IgD-negative memory B cell (primary cell): ENCODE results near the gene ZG16. TPM values are rescaled to one million over a fixed set of nuclear protein-coding genes. Genes with fewer than 3 reads are reported as not detected.
"Not testable (repeated sequence)": the region's sequence is repeated elsewhere in the genome, so short reads cannot be mapped to it uniquely, and the experiment has no call there.

Source experiments
- H3K27ac Mint-ChIP-seq, 3 donors: one replicate each; pipeline ENCODE4 v1.8.0; 2020 to 2022; ENCODE audit warnings: mild to moderate bottlenecking in 3 of 3, mixed read lengths in 3 of 3, moderate library complexity in 1 of 3
- H3K27me3 Mint-ChIP-seq: one replicate; pipeline ENCODE4 v1.8.0; 2021; ENCODE audit warnings: mixed read lengths
- H3K36me3 Mint-ChIP-seq: one replicate; pipeline ENCODE4 v1.8.0; 2020; ENCODE audit warnings: mild to moderate bottlenecking, mixed read lengths
- H3K4me1 Mint-ChIP-seq, 3 donors: one replicate each; pipeline ENCODE4 v1.8.0; 2020 to 2022; ENCODE audit warnings: mixed read lengths in 3 of 3, mild to moderate bottlenecking in 1 of 3
- H3K4me3 Mint-ChIP-seq, 4 donors: one replicate each; pipeline ENCODE4 v1.8.0; 2020 to 2022; ENCODE audit warnings: mild to moderate bottlenecking in 4 of 4, mixed read lengths in 4 of 4, moderate library complexity in 3 of 4
- H3K9me3 Mint-ChIP-seq, 3 donors: one replicate each; pipeline ENCODE4 v1.8.0; 2020 to 2021; ENCODE audit warnings: mixed read lengths in 3 of 3, mild to moderate bottlenecking in 1 of 3
- polyA plus RNA-seq: library from polyadenylated mRNA; unstranded; fragments of 300-500 nt; fragmentation: Illumina TruSeq; gene quantifications from one replicate; pipeline ENCODE4 v1.2.3, GENCODE V29; 2021

Gene ZG16
- not detected for polyA plus RNA-seq

DNA sequence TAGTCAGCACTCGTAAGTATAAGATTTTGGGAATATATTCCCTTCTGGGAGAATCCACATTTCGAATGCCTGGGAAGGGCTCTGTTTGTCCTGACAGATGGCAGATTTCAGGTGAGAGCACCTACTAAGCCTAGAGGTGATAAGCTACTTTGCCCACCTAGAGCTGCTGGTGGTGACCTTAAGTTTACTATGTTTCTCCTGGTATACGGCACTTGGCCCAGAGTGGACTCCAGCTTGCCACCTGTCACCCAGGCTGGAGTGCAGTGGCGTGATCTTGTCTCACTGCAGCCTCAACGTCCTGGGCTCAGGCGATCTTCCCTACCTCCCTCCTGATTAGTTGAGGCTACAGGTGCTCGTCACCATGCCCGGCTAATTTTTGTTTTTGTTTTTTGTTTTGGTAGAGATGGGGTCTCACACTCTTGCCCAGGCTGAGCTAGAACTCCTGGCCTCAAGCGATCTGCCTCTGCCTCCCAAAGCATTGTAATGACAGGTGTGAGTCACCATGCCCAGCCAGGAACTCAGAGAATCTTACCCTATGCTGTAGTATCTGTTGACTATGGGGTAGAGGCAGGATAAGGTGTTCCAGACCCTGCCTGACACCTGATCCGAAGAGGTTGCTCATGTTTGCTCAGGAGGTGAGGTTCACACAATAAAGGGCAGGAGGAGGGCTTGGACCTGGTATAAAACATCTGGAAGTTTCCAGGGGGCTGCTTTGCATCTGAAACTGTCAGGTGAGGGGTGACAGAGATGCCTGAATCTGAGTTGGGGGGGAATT is at the start of gene ZG16:
Gene ZG16, plus strand, starts transcription at position 681 of the 775 bp plus-strand sequence. CDS start 1,011 bp downstream, outside the sequence.
- Mint-ChIP-seq H3K4me1 (peaks cover 0 to 2% (median 2%) of the 10 kb centered on the region in 3 donors), H3K27ac (no peak within 1 kb of the TSS), H3K9me3 (no peaks in the 10 kb centered on the region), H3K27me3 (peaks cover 5% of the 10 kb centered on the region), H3K36me3 (peaks cover 4% of the 10 kb centered on the region), H3K4me3 (no peak within 1 kb of the TSS)

DNA sequence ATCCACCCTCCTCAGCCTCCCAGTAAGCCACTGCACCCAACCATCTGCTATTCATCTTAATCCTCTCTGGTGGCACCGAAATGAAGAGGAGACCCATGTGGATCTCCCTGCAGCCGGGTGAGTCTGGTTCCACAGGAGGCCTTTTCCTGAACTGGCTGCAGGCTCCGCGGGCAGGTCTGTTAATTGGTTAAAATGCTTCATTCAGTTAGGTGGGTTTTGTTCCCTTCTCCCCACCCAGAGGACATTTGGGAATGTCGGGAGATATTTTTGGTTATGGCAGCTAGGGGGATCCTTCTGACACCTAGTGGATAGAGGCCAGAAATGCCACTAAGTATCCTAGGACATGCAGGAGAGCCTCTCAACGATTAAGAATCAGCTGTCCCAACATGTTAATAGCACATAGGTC is 48.9 kb upstream of the ZG16 start:
- no peak overlapping the region for H3K4me3 Mint-ChIP-seq
- H3K9me3 Mint-ChIP-seq, result peaks cover 0 to 2% (median 1%) of the 10 kb centered on the region in 3 donors
- H3K27ac Mint-ChIP-seq, result peak overlapping the region in 1 of 3 donors; percentile 85
- H3K4me1 Mint-ChIP-seq, result peaks cover 15 to 19% (median 16%) of the 10 kb centered on the region in 3 donors
- no peaks in the 10 kb centered on the region for H3K27me3 Mint-ChIP-seq
- peaks cover 2% of the 10 kb centered on the region for H3K36me3 Mint-ChIP-seq

GRCh38 chr16:29730649-29731048 is 47.4 kb upstream of the ZG16 start:
- Mint-ChIP-seq H3K4me3 (peak overlapping the region; percentile 70 to 93 (median 86)), H3K27ac (peak overlapping the region; percentile 3 to 95 (median 80)), H3K36me3 (peaks cover 2% of the 10 kb centered on the region), H3K27me3 (no peaks in the 10 kb centered on the region), H3K4me1 (peaks cover 17 to 22% (median 21%) of the 10 kb centered on the region in 3 donors), H3K9me3 (peaks cover 0 to 2% (median 1%) of the 10 kb centered on the region in 3 donors)

DNA sequence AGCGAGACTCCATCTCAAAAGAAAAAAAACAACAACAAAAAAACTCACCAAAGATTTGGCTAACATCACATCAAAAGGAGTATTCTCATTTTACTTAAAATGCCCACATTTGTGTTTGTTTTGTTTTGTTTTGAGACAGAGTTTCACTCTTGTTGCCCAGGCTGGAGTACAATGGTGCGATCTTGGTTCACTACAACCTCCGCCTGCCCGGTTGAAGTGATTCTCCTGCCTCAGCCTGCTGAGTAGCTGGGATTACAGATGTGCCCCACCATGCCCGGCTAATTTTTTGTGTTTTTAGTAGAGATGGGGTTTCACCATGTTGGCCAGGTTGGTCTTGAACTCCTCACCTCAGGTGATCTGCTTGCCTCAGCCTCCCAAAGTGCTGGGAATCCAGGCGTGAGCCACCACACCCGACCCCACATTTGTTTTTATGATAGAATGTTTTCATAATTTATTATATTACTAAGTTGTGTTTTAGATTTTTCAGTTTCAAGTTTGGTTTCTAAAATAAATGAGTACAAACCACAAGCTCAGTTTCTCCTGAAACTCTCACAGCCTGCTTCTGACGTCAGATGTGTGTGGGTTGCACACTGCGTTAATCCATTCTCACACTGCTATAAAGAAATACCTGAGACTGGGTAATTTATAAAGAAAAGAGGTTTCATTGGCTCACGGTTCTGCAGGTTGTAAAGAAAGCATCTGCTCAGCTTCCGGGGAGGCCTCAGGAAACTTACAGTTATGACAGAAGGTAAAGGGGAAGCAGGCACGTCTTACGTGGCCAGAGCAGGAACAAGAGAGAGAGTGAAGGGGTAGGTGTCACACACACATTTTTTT is 46.1 kb upstream of the ZG16 start:
- Mint-ChIP-seq H3K27ac (peak overlapping the region in 2 of 3 donors; percentile 81 to 95), H3K4me3 (peak overlapping the region; percentile 34 to 93 (median 86)), H3K4me1 (peaks cover 21 to 30% (median 27%) of the 10 kb centered on the region in 3 donors)
- H3K9me3 Mint-ChIP-seq, H3K27me3 Mint-ChIP-seq, H3K36me3 Mint-ChIP-seq: not testable (repeated sequence)

DNA sequence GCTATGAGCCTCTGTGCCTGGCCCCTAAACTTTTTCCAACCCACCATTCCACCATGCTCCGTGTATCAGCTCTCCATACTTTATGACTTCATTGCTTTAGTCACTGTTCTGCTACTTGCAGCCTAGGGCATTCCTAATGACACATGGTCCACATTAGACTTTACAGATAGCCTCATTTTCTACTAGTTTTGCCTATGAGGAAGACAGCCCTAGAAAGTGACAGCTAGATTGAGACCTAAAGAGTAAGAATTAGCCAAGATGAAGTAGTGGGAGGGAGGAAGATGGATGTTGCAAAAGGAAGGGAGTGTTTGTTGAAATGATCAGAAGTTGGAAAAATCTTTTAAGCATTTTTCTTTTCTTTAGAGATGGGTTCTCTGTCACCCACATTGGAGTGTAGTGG is 43.3 kb upstream of the ZG16 start:
- Mint-ChIP-seq H3K4me3 (no peak overlapping the region), H3K36me3 (peaks cover under 1% of the 10 kb centered on the region), H3K4me1 (peaks cover 31 to 46% (median 45%) of the 10 kb centered on the region in 3 donors), H3K27me3 (no peaks in the 10 kb centered on the region), H3K9me3 (peaks cover 0 to 2% (median 1%) of the 10 kb centered on the region in 3 donors), H3K27ac (peak overlapping the region in 1 of 3 donors; percentile 40)

DNA sequence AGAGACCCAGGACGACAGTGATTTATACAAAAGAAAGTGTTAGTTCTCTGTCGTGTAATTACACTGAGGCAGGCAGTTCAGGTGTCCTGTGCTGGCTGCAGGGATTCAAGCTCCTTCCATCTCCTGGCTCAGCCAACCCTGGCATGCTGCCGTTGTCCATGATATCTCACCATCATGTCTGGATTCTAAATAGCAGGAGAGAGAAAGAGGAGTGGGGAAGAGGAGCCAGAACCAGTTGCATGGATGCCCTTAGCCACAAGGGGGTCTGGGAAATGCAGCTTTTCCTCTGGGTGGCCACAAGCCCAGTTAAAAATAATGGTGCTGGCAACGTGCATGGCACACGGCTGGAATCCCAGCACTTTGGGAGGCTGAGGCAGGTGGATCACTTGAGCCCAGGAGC is 41.9 kb upstream of the ZG16 start:
- Mint-ChIP-seq H3K27ac (peak overlapping the region in 1 of 3 donors; percentile 20), H3K36me3 (peaks cover 9% of the 10 kb centered on the region), H3K27me3 (no peaks in the 10 kb centered on the region), H3K4me1 (peaks cover 39 to 55% (median 50%) of the 10 kb centered on the region in 3 donors), H3K9me3 (peaks cover 0 to 2% (median 1%) of the 10 kb centered on the region in 3 donors), H3K4me3 (no peak overlapping the region)

- Mint-ChIP-seq H3K27me3 (no peaks in the 10 kb centered on the region), H3K27ac (peak overlapping the region in 2 of 3 donors; percentile 23 to 73), H3K4me1 (peaks cover 42 to 58% (median 52%) of the 10 kb centered on the region in 3 donors), H3K36me3 (peaks cover 9% of the 10 kb centered on the region), H3K4me3 (peak overlapping the region in 1 of 4 donors; percentile 61), H3K9me3 (peaks cover 0 to 2% (median 1%) of the 10 kb centered on the region in 3 donors)
These were observed 41.3 kb upstream of the ZG16 start for GRCh38 chr16:29736764-29737163.

DNA sequence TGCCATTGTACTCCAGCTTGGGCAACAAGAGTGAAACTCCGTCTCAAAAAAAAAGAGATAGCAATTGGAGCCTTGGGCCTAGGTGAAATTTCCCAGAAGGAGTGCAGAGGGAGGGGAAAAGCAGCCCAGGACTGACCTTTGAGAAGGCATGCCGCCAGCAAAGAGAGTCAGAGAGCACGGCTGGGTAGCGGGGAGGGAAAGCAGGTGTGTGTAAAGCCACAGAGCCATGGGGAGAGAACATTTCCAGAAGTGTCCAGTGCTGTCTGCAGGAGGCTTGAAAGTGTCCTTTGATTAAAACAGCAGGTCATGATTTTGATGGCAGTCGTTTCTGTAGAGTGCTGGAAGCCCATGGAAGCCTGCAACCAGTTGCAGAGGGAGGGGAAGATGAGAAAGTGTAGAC is 40.3 kb upstream of the ZG16 start:
- Mint-ChIP-seq H3K9me3 (peaks cover 0 to 1% (median 0%) of the 10 kb centered on the region in 3 donors), H3K27me3 (no peaks in the 10 kb centered on the region), H3K4me1 (peaks cover 42 to 61% (median 54%) of the 10 kb centered on the region in 3 donors), H3K27ac (peak overlapping the region in 2 of 3 donors; percentile 81 to 88), H3K4me3 (peak overlapping the region in 2 of 4 donors; percentile 70 to 91), H3K36me3 (peaks cover 9% of the 10 kb centered on the region)

DNA sequence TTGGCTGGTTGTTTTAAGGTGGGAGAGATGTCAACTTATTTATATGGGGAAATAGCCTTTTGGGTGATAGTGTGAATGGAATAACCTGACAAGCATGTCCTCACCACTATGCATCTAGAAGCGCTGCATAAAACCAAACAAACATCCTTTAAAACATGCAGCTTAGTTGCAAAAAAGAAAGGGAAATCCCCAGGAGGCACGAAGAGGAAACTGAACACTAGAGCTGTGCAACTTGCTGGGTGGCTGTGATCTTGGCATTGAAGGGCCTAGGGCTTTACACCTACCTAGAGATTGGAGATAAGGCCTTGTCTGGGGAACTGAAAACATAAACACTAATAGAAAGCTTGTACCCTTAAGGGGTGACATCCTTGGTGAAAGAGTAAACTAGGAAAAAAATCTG is 39.5 kb upstream of the ZG16 start:
- Mint-ChIP-seq H3K4me3 (peak overlapping the region; percentile 40 to 91 (median 58)), H3K36me3 (peaks cover 12% of the 10 kb centered on the region), H3K9me3 (no peaks in the 10 kb centered on the region), H3K4me1 (peaks cover 46 to 67% (median 59%) of the 10 kb centered on the region in 3 donors), H3K27ac (peak overlapping the region; percentile 73 to 88 (median 81)), H3K27me3 (no peaks in the 10 kb centered on the region)

DNA sequence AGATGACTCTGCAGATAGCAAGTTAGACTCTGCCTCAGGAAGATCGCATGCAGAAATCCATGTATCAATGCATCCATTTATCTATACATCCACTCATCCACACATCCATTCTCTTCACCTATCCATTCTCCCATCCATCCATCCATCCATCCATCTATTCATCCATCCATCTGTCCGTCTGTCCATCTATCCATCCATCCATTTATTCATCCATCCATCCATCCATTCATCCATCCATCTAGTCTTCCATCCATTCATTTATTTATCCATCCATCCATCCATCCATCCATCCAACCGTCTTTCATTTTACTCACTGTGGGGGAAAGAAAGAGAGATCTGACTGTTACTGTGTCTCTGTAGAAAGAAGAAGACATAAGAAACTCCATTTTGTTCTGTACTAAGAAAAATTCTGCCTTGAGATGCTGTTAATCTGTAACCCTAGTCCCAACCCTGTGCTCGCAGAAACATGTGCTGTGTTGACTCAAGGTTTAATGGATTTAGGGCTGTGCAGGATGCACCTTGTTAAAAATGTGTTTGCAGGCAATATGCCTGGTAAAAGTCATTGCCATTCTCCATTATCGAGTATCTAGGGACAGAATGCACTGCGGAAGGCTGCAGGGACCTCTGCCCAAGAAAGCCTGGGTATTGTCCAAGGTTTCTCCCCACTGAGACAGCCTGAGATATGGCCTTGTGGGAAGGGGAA is 38.0 kb upstream of the ZG16 start:
- not testable (repeated sequence) for H3K9me3 Mint-ChIP-seq, H3K27me3 Mint-ChIP-seq
- Mint-ChIP-seq H3K4me3 (peak overlapping the region; percentile 39 to 76 (median 54)), H3K36me3 (peaks cover 16% of the 10 kb centered on the region), H3K4me1 (peaks cover 45 to 68% (median 60%) of the 10 kb centered on the region in 3 donors), H3K27ac (peak overlapping the region; percentile 42 to 73 (median 72))

- Mint-ChIP-seq H3K4me3 (peak overlapping the region; percentile 13 to 76 (median 60)), H3K27ac (peak overlapping the region; percentile 28 to 73 (median 42)), H3K36me3 (peaks cover 16% of the 10 kb centered on the region), H3K4me1 (peaks cover 45 to 68% (median 60%) of the 10 kb centered on the region in 3 donors)
- not testable (repeated sequence) for H3K9me3 Mint-ChIP-seq, H3K27me3 Mint-ChIP-seq
These were observed 37.4 kb upstream of the ZG16 start for GRCh38 chr16:29740630-29741015.

DNA sequence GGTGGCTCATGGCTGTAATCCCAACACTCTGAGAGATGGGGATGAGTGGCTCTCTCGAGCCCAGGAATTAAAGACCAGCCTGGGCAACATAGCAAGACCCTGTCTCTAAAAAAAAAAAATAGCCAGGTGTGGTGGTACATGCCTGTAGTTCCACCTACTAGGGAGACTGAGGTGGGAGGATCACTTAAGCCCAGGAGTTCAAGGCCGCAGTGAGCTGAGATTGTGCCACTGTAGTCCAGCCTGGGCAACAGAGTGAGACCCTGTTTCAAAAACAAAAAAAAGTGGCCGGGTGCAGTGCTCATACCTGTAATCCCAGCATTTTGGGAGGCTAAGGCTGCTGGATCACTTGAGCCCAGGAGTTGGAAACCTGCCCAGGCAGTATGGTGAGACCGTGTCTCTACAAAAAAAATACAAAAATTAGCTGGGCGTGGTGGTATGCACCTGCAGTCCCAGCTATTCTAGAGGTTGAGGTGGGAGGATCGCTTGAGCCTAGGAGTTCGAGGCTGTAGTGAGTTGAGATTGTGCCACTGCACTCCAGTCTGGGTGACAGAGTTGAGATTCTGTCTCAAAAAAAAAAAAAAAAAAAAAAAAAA is 35.3 kb upstream of the ZG16 start:
- Mint-ChIP-seq H3K4me3 (peak overlapping the region; percentile 30 to 98 (median 80)), H3K27me3 (no peaks in the 10 kb centered on the region), H3K4me1 (peaks cover 50 to 74% (median 56%) of the 10 kb centered on the region in 3 donors), H3K36me3 (peaks cover 16% of the 10 kb centered on the region), H3K9me3 (peaks cover 0 to 4% (median 0%) of the 10 kb centered on the region in 3 donors), H3K27ac (peak overlapping the region; percentile 20 to 90 (median 66))

- Mint-ChIP-seq H3K9me3 (peaks cover 0 to 4% (median 0%) of the 10 kb centered on the region in 3 donors), H3K4me1 (peaks cover 46 to 69% (median 49%) of the 10 kb centered on the region in 3 donors), H3K4me3 (peak overlapping the region; percentile 74 to 98 (median 86)), H3K27me3 (no peaks in the 10 kb centered on the region), H3K27ac (peak overlapping the region; percentile 66 to 97 (median 90)), H3K36me3 (peaks cover 16% of the 10 kb centered on the region)
These were observed 34.6 kb upstream of the ZG16 start for GRCh38 chr16:29743475-29743826.
